HL-60/S4 treated with retinoic acid at 250 ng/mL for 4 days and 3 days (cell line): Measurements from ENCODE around the gene RGS3.

Experiments
- in situ Hi-C: fragments of 300-500 bp; cut with MboI; formaldehyde crosslinking; loops from 2 replicates; pipeline ENCODE4 v1.7.0; 2022; ENCODE audit warnings: low sequenced_read_pairs

The RGS3 gene

GRCh38 chr9:113464286-113464660, 746 bp downstream of the RGS3 start:
- in situ Hi-C loops = no loop called here

DNA sequence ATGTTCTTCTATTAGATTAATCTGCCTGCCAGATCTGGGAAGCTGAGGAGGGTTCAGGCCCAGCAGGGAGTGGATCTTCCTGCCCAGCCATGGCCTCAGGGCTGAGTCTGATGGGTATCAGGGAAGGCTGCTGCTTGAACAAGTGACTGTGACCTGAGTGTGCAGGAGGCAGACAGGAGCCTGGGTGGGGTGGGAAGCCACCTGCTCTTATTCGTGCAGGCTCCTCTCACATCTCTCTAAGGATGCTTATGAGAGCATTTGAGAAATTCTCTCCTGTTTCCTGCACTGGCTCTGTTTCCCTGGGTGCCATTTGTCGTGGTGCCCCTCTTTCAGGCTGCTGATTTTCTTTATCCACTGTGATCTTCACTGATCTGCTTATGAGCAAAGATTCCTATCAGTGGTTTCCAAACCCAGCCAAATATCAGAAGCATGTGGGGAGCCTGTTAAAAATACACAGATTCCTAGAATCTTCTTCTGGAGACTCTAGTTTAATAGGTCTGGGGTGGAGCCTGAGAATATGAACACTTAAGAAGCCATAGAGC, 2.1 kb downstream of the RGS3 start:
- in situ Hi-C loops = no loop called here

DNA sequence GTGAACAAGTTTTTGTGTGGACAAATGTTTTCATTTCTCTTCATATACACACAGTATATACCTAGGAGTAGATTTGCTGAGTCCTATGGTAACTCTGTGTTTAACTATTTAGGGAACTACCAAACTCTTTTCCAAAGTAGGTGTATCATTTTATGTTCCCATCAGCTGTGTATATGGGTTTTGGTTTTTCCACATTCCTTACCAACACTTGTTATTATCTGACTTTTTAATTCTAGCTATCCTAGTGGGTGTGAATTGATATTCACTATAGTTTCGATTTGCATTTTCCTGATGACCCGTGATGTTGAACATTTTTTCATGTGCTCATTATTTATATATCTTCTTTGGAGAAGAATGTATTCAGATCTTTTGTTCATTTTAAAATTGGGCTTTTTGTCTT, 3.7 kb downstream of the RGS3 start:
- in situ Hi-C loops = no loop called here

- in situ Hi-C loops = no loop called here
Observed at GRCh38 chr9:113468716-113469448, 5.4 kb downstream of the RGS3 start.

DNA sequence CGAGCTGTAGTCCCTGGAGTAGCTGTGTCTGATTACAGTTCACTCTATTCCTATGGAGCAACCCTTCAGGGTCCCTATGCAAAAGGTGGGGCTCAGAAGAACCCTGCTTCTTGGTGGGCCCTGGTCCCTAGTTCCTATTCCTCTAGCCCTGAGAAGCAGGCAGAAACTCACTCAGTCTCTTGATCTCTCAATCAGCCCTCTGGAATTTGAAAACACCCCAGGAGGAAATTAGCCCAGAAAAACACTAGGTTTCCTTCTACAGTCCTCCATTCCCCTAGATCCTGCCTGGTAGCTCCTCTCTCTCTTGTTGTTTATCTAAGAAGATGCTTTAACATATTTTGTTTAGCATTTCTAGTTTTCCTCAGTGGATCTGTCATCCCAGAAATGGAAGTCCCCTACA, 7.6 kb downstream of the RGS3 start:
- in situ Hi-C loops = no loop called here

DNA sequence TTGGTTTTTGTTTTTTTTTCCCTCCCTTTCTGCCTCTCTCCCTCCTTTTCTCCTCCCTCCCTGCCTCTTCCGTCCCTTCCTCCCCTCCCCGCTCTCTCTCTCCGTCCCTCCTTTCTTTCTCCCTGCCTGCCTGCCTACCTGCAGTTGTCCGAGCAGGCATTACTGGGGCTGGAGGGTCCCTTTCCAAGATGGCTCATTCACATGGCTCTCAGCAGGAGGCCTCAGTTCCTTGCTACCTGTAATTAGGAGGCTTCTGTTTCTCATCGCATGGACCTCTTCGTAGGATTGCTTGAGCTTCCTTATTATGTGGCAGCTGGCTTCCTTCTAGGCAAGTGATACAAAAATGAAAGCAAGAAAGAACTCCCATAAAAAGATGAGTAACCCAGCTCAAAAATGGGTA, 8.0 kb downstream of the RGS3 start:
- in situ Hi-C loops = no loop called here

GRCh38 chr9:113472199-113472598, 8.7 kb downstream of the RGS3 start:
- in situ Hi-C loops = no loop called here

GRCh38 chr9:113474360-113475028, 11.0 kb downstream of the RGS3 start:
- in situ Hi-C loops = no loop called here

DNA sequence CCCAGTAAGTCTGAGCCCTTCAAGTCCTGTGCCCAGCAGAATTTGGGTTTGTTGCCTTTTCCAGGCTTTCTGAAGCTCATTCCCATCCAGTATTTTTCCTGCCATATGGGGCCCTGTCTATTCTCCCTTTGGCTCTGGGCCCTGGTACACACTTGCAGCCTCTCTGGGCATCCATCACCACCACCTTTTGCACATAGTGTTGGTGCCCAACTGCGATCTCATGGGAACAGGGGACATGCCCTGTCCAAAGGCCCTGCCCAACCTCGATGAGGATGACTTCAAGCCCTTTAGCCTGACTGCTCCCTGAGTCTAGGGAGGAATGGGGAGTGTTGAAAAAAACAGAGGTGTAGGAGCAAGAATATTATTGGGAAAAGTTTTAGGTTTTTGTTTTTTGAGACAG, 11.5 kb downstream of the RGS3 start:
- in situ Hi-C loops = no loop called here

DNA sequence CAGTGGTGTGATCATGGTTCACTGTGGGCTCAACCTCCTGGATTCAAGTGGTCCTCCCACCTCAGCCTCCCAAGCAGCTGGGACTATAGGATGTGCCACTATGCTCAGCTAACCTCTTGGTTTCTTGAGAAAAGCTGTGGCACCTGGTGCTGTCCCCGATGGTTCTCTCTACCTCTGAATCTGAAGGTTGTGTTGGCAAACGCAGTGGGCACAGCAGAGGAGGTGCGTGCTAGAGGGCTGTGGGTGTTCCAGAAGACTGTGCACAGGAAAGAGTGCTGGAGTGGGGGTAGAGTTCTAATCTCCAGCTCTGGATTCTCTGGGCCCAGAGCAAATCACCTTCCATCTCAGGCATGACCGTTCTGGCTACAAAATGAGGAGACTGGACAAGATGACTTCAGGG, 12.5 kb downstream of the RGS3 start:
- in situ Hi-C loops = no loop called here

- in situ Hi-C loops = no loop called here
Observed at GRCh38 chr9:113476511-113476916, 13.0 kb downstream of the RGS3 start.

DNA sequence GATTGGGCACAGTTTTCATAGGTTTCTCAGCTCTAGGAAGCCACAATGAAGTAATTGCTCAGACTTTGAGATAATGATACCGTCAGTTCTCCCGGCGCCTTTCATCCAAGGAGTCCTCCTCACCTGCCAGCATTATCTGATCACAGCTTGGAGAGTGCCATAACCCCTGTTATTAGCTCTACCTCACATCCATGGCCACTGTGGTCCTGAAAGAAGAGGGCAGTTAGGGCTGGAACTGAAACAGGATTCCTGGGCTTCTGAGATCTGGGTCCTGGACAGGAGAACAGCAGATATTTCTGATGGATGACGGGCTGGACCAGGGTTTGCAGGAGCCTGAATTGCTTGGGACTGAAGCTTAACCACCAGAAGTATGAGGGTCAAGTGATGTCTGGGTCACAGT, 13.5 kb downstream of the RGS3 start:
- in situ Hi-C loops = no loop called here

DNA sequence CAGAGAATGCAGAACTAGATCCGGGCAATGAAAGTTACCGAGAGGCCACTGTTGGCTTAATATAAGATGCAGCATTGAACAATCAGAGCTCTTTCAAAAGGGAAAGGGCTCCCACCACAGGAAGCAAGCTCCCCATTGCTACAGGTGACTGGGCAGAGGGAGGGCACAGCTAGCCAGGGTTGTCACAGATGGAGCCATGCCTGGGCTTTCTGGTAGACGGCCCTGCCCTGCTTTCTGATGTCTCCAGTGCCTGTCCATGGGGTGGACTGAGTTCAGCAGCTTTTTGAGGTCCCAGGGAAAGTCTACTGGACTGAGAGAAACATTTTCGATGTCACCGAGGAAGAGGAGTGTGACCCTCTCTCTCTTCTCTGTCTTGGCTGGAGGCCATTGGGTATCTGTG, 14.1 kb downstream of the RGS3 start:
- in situ Hi-C loops = no loop called here

GRCh38 chr9:113479174-113479621, 15.7 kb downstream of the RGS3 start:
- in situ Hi-C loops = no loop called here

DNA sequence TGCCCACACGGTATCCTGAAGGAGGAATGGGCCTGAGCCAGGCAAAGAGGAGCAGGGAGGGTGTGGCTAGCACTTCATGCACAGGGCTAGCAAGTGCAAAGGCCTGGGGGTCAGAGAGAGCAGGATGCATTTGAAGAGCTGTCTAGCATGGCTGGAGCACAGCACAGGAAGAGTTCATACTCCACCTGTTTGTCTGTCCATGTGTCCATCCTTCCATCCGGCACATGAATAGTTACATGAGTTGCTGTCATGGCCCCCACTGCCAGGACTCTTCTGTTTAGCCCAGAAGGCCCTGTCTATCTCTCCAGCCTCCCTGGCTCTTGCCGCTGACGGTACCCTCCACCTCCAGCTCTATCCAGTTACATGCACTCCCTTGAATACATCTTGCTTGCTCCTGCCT, 17.1 kb downstream of the RGS3 start:
- in situ Hi-C loops = no loop called here

DNA sequence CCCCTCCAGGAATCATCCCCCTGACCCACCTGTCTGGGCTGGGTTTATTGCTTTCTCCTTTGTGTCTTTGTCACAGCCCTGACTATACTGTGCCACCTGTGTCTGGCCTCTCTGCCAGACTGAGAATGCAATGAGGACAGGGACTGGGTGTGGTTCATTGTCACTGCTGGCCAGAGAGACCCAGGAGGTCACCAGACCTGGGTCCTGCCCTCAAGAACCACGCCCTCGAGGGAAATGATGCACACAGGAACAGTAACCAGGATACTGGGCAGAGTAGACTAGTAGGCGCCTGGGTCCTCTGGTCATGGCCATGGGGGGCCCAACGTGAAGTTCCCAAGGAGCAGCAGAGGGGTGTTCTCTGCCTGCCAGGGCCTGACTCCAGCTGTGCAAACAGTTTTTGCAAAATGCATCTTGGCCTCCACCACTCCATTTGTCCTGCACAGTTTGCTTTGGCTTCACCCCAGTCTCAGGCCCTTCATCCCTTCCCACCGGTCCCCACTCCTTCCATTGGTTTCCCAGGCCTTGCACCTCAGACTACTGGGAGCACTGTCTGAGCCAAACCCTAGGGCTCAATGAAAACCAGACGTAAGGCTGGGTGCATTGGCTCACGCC, 17.8 kb downstream of the RGS3 start:
- in situ Hi-C loops = no loop called here

- in situ Hi-C loops = no loop called here
Observed at GRCh38 chr9:113482341-113482740, 18.8 kb downstream of the RGS3 start.

DNA sequence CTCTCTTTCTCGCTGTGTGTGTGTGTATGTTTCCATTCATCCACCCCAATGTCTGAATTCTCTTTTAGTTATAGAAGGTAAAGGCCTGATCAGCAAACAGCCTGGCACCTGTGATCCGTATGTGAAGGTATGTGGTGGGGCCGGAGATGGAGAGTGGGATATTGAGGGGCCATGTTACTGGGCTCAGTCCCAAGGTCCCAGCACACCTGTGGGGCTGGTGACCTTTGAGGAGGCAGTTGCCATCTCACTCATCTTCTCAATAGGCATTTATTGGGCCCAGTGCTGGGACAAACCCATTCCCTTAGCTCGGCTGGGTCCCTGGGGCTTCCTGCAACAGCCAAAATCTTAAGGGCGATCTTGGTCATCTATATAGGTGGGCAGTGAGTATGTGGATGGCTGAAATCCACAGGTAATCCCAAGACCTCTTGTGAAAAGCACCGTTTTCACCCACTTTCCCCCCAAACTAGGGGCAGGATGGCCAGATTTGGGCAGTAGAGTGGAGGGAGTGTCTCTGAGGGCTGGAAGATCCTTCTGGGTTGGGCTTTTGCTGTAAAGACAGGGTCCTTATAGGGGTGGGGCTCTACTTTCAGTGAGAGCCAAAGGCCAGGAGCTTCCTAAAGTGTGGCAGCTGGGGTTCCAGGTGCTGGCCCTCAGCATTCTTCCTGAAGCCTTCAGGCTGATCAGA, 19.6 kb downstream of the RGS3 start:
- in situ Hi-C loops = no loop called here

DNA sequence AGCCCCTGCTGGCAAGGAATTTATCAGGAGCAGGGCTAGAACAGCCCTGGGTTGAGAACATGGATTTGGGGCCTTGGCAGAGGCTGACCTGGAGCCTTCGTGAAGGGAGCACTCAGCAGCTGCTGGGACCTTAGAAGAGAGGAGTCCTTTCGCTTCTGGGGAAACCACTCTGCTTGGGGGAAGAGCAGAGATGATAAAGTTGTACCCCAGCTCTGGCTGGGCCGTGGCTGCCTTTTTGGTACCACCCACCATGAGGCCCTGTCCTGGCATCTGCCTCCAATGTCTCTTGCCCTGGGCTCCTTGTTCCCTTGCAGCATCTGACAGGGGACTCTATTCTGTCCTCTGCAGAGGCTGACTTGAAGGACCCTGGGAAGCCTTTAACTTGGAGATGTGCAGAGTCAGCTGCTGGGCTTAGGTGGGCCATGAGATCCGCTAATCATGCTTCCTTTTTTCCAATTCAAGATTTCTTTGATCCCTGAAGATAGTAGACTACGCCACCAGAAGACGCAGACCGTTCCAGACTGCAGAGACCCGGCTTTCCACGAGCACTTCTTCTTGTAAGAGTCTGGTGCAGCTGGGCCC, 20.2 kb downstream of the RGS3 start:
- in situ Hi-C loops = no loop called here

DNA sequence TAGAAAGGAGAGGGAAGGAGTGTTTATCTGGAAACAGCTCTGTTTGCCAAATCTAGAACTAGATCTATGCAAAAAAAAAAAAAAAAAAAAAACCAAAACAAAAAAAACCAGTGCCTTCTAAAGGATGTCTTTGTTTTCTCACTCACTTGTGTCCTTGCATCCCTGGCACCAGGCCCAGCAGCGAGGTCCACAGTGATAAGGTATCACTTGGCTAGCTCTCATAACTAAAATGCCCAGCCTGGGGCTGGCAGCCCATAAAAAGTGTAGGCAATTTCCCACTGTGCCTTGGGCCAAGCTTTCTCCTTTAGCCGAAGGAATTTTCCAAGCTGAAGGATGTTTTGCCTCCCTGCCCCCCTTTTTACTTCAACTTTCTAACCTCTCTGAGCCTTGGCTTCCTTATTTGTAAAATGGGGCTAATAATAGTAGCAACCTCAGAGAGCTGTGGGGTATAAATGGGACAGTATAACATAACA, 20.8 kb downstream of the RGS3 start:
- in situ Hi-C loops = no loop called here

GRCh38 chr9:113485761-113486115, 22.2 kb downstream of the RGS3 start:
- in situ Hi-C loops = no loop called here
